HCT116 (cell line): ENCODE measurements around the gene ACP6.

ENCODE experiments used
- CEBPB ChIP-seq: IDR thresholded peaks from 2 replicates; pipeline ENCODE4 v1.6.1; 2012; ENCODE audit warnings: low read depth
- EGR1 ChIP-seq: IDR thresholded peaks from 2 replicates; pipeline ENCODE4 v1.6.1; 2012; ENCODE audit warnings: low read depth
- ELF1 ChIP-seq: IDR thresholded peaks from 2 replicates; pipeline ENCODE4 v1.6.1; 2012; ENCODE audit warnings: low read depth, borderline replicate concordance
- EZH2 ChIP-seq: fragments of 200-600 bp; sonication (generic); IDR thresholded peaks from 2 replicates; pipeline ENCODE4 v1.6.1; 2017; ENCODE audit warnings: antibody characterized with exemption, mixed run types
- EZH2phosphoT487 ChIP-seq: fragments of 200-600 bp; IDR thresholded peaks from 2 replicates; pipeline ENCODE4 v1.6.1; 2018; ENCODE audit warnings: antibody characterized with exemption, borderline replicate concordance
- JUND ChIP-seq: IDR thresholded peaks from 2 replicates; pipeline ENCODE4 v1.6.1; 2012
- POLR2A ChIP-seq: IDR thresholded peaks from 2 replicates; pipeline ENCODE4 v1.7.0; 2011; ENCODE audit warnings: borderline replicate concordance; ENCODE audit not compliant: insufficient read depth, insufficient read length; ENCODE audit errors: extremely low read depth
- REST ChIP-seq: IDR thresholded peaks from 2 replicates; pipeline ENCODE4 v1.6.1; 2012; ENCODE audit warnings: low read depth
- SIN3A ChIP-seq: IDR thresholded peaks from 2 replicates; pipeline ENCODE4 v1.6.1; 2012; ENCODE audit warnings: low read depth
- SRF ChIP-seq: IDR thresholded peaks from 2 replicates; pipeline ENCODE4 v1.6.1; 2012; ENCODE audit warnings: low read depth
- YY1 ChIP-seq: IDR thresholded peaks from 2 replicates; pipeline ENCODE4 v1.6.1; 2011; ENCODE audit warnings: low read length, low read depth, moderate library complexity, mild to moderate bottlenecking; ENCODE audit not compliant: insufficient replicate concordance; ENCODE audit errors: extremely low read depth
- TF ChIP-seq, protein P1 (sequence below), 3 experiments: fragments of 200-600 bp in 1 of 3; sonication (generic) in 1 of 3; IDR thresholded peaks in 2 of 3; conservative IDR thresholded peaks in 1 of 3; 2 replicates each; pipeline ENCODE4 v1.5.1; 2012 to 2017; ENCODE audit warnings: low read depth in 2 of 3, low read length in 2 of 3, antibody characterized with exemption in 1 of 3, borderline replicate concordance in 1 of 3, control low read depth in 1 of 3, mild to moderate bottlenecking in 1 of 3, mixed read lengths in 1 of 3, mixed run types in 1 of 3, moderate library complexity in 1 of 3; ENCODE audit not compliant: insufficient read depth in 1 of 3
- TF ChIP-seq, protein P2 (sequence below): IDR thresholded peaks from 2 replicates; pipeline ENCODE4 v1.6.1; 2012

GRCh38 chr1:147618771-147619170 lies 51.6 kb downstream of the ACP6 start:
- TF ChIP-seq, protein P1, sequence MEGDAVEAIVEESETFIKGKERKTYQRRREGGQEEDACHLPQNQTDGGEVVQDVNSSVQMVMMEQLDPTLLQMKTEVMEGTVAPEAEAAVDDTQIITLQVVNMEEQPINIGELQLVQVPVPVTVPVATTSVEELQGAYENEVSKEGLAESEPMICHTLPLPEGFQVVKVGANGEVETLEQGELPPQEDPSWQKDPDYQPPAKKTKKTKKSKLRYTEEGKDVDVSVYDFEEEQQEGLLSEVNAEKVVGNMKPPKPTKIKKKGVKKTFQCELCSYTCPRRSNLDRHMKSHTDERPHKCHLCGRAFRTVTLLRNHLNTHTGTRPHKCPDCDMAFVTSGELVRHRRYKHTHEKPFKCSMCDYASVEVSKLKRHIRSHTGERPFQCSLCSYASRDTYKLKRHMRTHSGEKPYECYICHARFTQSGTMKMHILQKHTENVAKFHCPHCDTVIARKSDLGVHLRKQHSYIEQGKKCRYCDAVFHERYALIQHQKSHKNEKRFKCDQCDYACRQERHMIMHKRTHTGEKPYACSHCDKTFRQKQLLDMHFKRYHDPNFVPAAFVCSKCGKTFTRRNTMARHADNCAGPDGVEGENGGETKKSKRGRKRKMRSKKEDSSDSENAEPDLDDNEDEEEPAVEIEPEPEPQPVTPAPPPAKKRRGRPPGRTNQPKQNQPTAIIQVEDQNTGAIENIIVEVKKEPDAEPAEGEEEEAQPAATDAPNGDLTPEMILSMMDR (IDR thresholded peaks at IDR 0.05 in 2 of 3, conservative IDR thresholded peaks at IDR 0.05 in 1 of 3; ENCODE audit: borderline replicate concordance in 1 of 3, insufficient read depth in 1 of 3, low read depth in 2 of 3, low read length in 2 of 3) = no peak
- TF ChIP-seq, protein P2, sequence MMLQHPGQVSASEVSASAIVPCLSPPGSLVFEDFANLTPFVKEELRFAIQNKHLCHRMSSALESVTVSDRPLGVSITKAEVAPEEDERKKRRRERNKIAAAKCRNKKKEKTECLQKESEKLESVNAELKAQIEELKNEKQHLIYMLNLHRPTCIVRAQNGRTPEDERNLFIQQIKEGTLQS = no peak
- TF ChIP-seq ELF1 (no peak), EZH2 (no peak), YY1 (no peak), JUND (no peak), REST (no peak), POLR2A (no peak), EZH2phosphoT487 (no peak), CEBPB (no peak), EGR1 (no peak), SIN3A (no peak), SRF (no peak)
